ENCODE results near the gene MATN1.

DNA sequence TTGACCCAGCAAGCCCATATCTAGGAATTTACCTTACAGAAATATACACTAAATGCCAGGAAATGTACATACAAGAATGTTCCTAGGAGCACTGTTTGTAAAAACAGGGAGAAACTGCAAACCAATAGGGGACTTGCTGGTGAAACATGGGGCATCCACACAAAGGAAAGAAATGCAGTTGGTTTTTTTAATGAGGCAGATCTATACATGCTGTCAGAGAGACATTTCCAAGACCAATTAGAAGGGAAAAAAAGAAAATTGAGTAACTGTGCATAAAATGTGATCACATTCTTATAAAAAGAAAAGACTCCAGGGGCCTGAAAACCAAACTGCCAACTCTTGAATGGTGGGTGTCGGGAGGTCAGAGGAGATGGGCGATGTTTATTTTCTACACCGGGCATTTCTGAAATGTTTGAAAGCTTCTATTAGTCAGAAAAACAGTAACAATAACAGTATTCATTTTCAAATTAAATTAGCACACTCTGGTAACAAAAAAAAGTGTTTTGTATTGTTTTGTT, 56.6 kb downstream of the MATN1 start:
- TF ChIP-seq, protein P1, sequence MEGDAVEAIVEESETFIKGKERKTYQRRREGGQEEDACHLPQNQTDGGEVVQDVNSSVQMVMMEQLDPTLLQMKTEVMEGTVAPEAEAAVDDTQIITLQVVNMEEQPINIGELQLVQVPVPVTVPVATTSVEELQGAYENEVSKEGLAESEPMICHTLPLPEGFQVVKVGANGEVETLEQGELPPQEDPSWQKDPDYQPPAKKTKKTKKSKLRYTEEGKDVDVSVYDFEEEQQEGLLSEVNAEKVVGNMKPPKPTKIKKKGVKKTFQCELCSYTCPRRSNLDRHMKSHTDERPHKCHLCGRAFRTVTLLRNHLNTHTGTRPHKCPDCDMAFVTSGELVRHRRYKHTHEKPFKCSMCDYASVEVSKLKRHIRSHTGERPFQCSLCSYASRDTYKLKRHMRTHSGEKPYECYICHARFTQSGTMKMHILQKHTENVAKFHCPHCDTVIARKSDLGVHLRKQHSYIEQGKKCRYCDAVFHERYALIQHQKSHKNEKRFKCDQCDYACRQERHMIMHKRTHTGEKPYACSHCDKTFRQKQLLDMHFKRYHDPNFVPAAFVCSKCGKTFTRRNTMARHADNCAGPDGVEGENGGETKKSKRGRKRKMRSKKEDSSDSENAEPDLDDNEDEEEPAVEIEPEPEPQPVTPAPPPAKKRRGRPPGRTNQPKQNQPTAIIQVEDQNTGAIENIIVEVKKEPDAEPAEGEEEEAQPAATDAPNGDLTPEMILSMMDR (optimal IDR thresholded peaks at IDR 0.05 in 1 of 3, IDR thresholded peaks at IDR 0.05 in 1 of 3, conservative IDR thresholded peaks at IDR 0.05 in 1 of 3; ENCODE audit: extremely low read depth in 1 of 3, insufficient read depth in 2 of 3, low read length in 3 of 3) = no peak
- no peak for TF ChIP-seq EZH2 (IDR thresholded peaks at IDR 0.05; ENCODE audit: low read length)

All from keratinocyte (primary cell).